Activated CD8-positive, alpha-beta T cell treated with anti-CD3 and anti-CD28 coated beads for 36 hours (primary cell): ENCODE measurements around the gene FNDC5. TPM values are rescaled to one million over a fixed set of nuclear protein-coding genes. Genes with fewer than 3 reads are reported as not detected.
"Not testable (repeated sequence)": the region's sequence is repeated elsewhere in the genome, so short reads cannot be mapped to it uniquely, and the experiment has no call there.

Source experiments
- ATAC-seq: fragments of 200-7000 bp; cut with Tn5 transposase; one replicate; pipeline ENCODE4 v1.10.0; 2021; ENCODE audit warnings: mild to moderate bottlenecking, moderate library complexity
- CTCF ChIA-PET: fragments of 350-600 bp; sonication (Branson Sonifier 250); formaldehyde crosslinking; loops from one replicate; lab custom pipeline; 2021; ENCODE audit warnings: antibody characterized with exemption; lab: Charles Lee
- POLR2A ChIA-PET: fragments of 350-600 bp; sonication (Branson Sonifier 250); formaldehyde crosslinking; loops from one replicate; lab custom pipeline; 2021; ENCODE audit warnings: antibody characterized with exemption; lab: Charles Lee
- DNase-seq: peaks from one replicate; pipeline ENCODE4 v3.0.0-alpha.2; 2020
- H3K27ac Mint-ChIP-seq: one replicate; pipeline ENCODE4 v1.8.0; 2021; ENCODE audit warnings: mild to moderate bottlenecking, mixed read lengths
- H3K27me3 Mint-ChIP-seq: one replicate; pipeline ENCODE4 v1.8.0; 2021; ENCODE audit warnings: mixed read lengths
- H3K36me3 Mint-ChIP-seq: one replicate; pipeline ENCODE4 v1.8.0; 2021; ENCODE audit warnings: low read depth, mixed read lengths
- H3K4me1 Mint-ChIP-seq: one replicate; pipeline ENCODE4 v1.8.0; 2021; ENCODE audit warnings: low read depth, mixed read lengths
- H3K4me3 Mint-ChIP-seq: one replicate; pipeline ENCODE4 v1.8.0; 2021; ENCODE audit warnings: mild to moderate bottlenecking, moderate library complexity, mixed read lengths
- H3K9me3 Mint-ChIP-seq: one replicate; pipeline ENCODE4 v1.8.0; 2021; ENCODE audit warnings: mixed read lengths
- intact Hi-C: fragments of 100-400 bp; cut with micrococcal nuclease; formaldehyde crosslinking; loops from one replicate; pipeline ENCODE4 v1.10.0; 2022
- total RNA-seq, 2 experiments: library from RNA; stranded (reverse); gene quantifications; one replicate each; pipeline ENCODE4 v1.2.3, GENCODE V29; 2021
- TF ChIP-seq, protein P1 (sequence below): fragments of 200-600 bp; IDR thresholded peaks from one replicate; pipeline ENCODE4 v1.8.0; 2022; ENCODE audit warnings: antibody characterized with exemption, mild to moderate bottlenecking

The FNDC5 gene
- total RNA-seq, 2 experiments from 2014 or later, result not detected

DNA sequence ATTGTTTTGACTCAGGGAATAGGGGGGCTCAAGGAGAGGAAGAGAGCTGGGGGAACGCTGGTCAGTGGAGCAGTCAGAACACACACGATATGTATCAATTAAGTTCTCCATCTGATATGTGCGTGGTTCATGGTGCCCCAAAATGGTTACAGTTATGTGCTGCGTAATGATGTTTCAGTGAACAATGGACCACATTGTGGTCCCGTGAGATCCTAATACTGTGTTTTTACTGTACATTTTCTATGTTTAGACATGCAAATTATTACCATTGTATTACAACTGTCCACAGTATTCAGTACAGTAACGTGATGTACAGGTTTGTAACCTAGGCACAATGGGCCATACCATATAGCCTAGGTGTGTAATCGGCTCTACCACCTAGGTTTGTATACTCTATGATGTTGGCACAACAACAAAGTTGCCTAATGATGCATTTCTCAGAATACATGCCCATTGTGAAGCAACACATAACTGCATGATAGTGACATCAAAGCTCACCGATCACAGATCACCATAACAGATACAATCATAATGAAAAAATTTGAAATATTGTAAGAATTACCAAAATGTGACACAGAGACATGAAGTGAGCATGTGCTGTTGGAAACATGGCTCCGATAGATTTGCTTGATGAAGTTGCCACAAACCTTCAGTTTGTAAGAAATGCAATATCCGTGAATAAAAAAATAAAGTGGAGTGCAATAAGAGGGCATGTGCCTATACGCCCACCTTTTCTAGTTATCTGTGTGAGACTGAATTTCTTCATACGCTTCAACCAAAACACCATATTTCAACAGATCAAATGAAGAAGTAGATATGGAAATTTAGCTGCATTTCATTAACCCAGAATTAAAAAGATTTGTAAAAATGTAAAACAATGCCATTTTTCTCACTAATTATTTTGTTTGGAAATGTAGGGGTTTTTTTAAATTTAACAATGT is 45.3 kb upstream of the FNDC5 start:
- TF ChIP-seq, protein P1, sequence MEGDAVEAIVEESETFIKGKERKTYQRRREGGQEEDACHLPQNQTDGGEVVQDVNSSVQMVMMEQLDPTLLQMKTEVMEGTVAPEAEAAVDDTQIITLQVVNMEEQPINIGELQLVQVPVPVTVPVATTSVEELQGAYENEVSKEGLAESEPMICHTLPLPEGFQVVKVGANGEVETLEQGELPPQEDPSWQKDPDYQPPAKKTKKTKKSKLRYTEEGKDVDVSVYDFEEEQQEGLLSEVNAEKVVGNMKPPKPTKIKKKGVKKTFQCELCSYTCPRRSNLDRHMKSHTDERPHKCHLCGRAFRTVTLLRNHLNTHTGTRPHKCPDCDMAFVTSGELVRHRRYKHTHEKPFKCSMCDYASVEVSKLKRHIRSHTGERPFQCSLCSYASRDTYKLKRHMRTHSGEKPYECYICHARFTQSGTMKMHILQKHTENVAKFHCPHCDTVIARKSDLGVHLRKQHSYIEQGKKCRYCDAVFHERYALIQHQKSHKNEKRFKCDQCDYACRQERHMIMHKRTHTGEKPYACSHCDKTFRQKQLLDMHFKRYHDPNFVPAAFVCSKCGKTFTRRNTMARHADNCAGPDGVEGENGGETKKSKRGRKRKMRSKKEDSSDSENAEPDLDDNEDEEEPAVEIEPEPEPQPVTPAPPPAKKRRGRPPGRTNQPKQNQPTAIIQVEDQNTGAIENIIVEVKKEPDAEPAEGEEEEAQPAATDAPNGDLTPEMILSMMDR, result no peak
- ChIA-PET CTCF (interaction anchor here (0.7 to 1.0 kb wide), 2 partner anchors 24 to 184 kb away, joined by 3 read pairs; no protein-coding TSS in a partner anchor), POLR2A (no interaction called here)
- H3K36me3 Mint-ChIP-seq, result no peaks in the 10 kb centered on the region
- H3K9me3 Mint-ChIP-seq, result no peaks in the 10 kb centered on the region
- H3K27me3 Mint-ChIP-seq, result peaks cover 26% of the 10 kb centered on the region
- H3K4me1 Mint-ChIP-seq, result peaks cover 14% of the 10 kb centered on the region
- intact Hi-C loops, result no loop called here
- no peak for ATAC-seq
- DNase-seq, result no peak
- H3K27ac Mint-ChIP-seq, result no peak overlapping the region
- no peak overlapping the region for H3K4me3 Mint-ChIP-seq

GRCh38 chr1:32910319-32910718 is 39.6 kb upstream of the FNDC5 start:
- no peak for DNase-seq
- POLR2A ChIA-PET, result no interaction called here
- ATAC-seq, result no peak
- H3K4me1 Mint-ChIP-seq, result no peaks in the 10 kb centered on the region
- no peak overlapping the region for H3K27ac Mint-ChIP-seq
- H3K4me3 Mint-ChIP-seq, result no peak overlapping the region
- no peaks in the 10 kb centered on the region for H3K36me3 Mint-ChIP-seq
- TF ChIP-seq, protein P1, result no peak
- CTCF ChIA-PET, result interaction anchor here (0.7 to 2.1 kb wide), 2 partner anchors 18 to 34 kb away, joined by 3 to 5 read pairs; no protein-coding TSS in a partner anchor
- no peaks in the 10 kb centered on the region for H3K9me3 Mint-ChIP-seq
- H3K27me3 Mint-ChIP-seq, result peaks cover 1% of the 10 kb centered on the region
- intact Hi-C loops, result no loop called here

GRCh38 chr1:32907435-32907834 is 36.7 kb upstream of the FNDC5 start:
- no peak for ATAC-seq
- ChIA-PET CTCF (interaction anchor here (0.8 kb wide), 2 partner anchors 24 to 35 kb away, joined by 3 to 4 read pairs; no protein-coding TSS in a partner anchor), POLR2A (interaction anchor here (0.9 kb wide), 1 partner anchor 51 kb away, joined by 3 read pairs; no protein-coding TSS in a partner anchor)
- H3K36me3 Mint-ChIP-seq, result no peaks in the 10 kb centered on the region
- no peak overlapping the region for H3K27ac Mint-ChIP-seq
- no peaks in the 10 kb centered on the region for H3K9me3 Mint-ChIP-seq
- no peak overlapping the region for H3K4me3 Mint-ChIP-seq
- H3K4me1 Mint-ChIP-seq, result no peaks in the 10 kb centered on the region
- DNase-seq, result no peak
- TF ChIP-seq, protein P1, result no peak
- intact Hi-C loops, result no loop called here
- peaks cover 9% of the 10 kb centered on the region for H3K27me3 Mint-ChIP-seq

DNA sequence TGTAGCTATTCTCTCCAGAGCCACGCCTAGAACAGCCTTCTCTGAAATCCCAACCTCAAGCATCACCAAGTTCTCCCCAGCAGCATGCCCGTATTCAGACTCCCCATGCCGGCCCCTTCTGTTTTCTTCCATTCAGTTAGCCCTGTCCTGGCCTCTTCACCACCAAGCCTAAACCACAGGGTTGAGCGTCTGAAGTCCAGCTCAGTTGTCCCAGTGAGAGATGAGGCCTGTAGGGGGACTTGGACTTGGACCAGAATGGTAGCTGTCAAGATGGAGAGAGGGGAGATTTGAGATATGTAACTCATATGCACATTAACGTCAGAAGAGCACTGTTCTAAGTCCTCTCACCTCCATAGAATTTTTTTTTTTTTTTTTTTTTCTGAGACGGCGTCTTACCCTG is 35.9 kb upstream of the FNDC5 start:
- no peak overlapping the region for H3K4me3 Mint-ChIP-seq
- ChIA-PET POLR2A (no interaction called here), CTCF (no interaction called here)
- H3K36me3 Mint-ChIP-seq, result no peaks in the 10 kb centered on the region
- peaks cover 1% of the 10 kb centered on the region for H3K4me1 Mint-ChIP-seq
- DNase-seq (no peak), ATAC-seq (no peak)
- TF ChIP-seq, protein P1, result no peak
- H3K27me3 Mint-ChIP-seq, result peaks cover 16% of the 10 kb centered on the region
- intact Hi-C loops, result no loop called here
- H3K27ac Mint-ChIP-seq, result no peak overlapping the region
- H3K9me3 Mint-ChIP-seq, result no peaks in the 10 kb centered on the region

DNA sequence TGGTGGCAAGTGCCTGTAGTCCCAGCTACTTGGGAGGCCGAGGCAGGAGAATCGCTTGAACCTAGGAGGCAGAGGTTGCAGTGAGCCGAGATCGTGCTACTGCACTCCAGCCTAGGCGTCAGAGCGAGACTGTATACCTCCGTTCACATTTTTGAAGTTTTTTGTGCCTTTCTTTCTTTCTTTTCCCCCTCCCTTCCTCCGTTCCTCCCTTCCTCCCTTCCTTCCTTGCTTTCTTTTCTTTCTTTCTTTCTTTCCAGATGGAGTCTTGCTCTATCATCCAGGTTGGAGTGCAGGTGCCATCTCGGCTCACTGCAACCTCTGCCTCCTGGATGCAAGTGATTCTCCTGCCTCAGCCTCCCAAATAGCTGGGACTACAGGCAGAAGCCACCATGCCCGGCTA is 34.9 kb upstream of the FNDC5 start:
- H3K4me3 Mint-ChIP-seq, DNase-seq, H3K36me3 Mint-ChIP-seq, H3K27ac Mint-ChIP-seq, ATAC-seq, H3K9me3 Mint-ChIP-seq, H3K4me1 Mint-ChIP-seq, intact Hi-C loops: not testable (repeated sequence)
- CTCF ChIA-PET, result interaction anchor here (2.1 kb wide), 1 partner anchor 13 kb away, joined by 12 read pairs; no protein-coding TSS in a partner anchor
- POLR2A ChIA-PET, result interaction anchor here (0.7 kb wide), 1 partner anchor 8 kb away, joined by 3 read pairs; no protein-coding TSS in a partner anchor
- H3K27me3 Mint-ChIP-seq, result peaks cover 21% of the 10 kb centered on the region
